IPS-20b (cell line): ENCODE results near the gene PRKACB.

ENCODE experiments used
- H3K27ac ChIP-seq: one replicate; pipeline ENCODE4 v1.5.1; 2013; ENCODE audit warnings: low read length
- H3K27me3 ChIP-seq: 2 replicates; pipeline ENCODE4 v1.6.1; 2013; ENCODE audit warnings: mild to moderate bottlenecking, low read length, inconsistent platforms; ENCODE audit not compliant: insufficient read depth
- H3K36me3 ChIP-seq: 2 replicates; pipeline ENCODE4 v1.6.1; 2013; ENCODE audit warnings: low read depth, mild to moderate bottlenecking, inconsistent platforms, low read length, moderate library complexity; ENCODE audit not compliant: insufficient read depth
- H3K4me1 ChIP-seq: 2 replicates; pipeline ENCODE4 v1.6.1; 2013; ENCODE audit warnings: mild to moderate bottlenecking, control low read depth, inconsistent platforms, low read length, moderate library complexity; ENCODE audit not compliant: insufficient read depth
- H3K4me3 ChIP-seq: 2 replicates; pipeline ENCODE4 v1.5.1; 2013; ENCODE audit warnings: mild to moderate bottlenecking, low read length, inconsistent platforms
- H3K9ac ChIP-seq: 2 replicates; pipeline ENCODE4 v1.6.1; 2013; ENCODE audit warnings: low read depth, mild to moderate bottlenecking, inconsistent platforms, low read length, moderate library complexity
- H3K9me3 ChIP-seq: 2 replicates; pipeline ENCODE4 v1.6.1; 2013; ENCODE audit warnings: mild to moderate bottlenecking, low read depth, low read length, inconsistent platforms; ENCODE audit not compliant: insufficient read depth

Gene PRKACB

GRCh38 chr1:84255582-84255981, 111.5 kb downstream of the PRKACB start:
- no peaks in the 10 kb centered on the region for H3K36me3 ChIP-seq
- H3K4me1 ChIP-seq = peaks cover 13% of the 10 kb centered on the region; the same call in 1 of the 2 replicates
- no peak overlapping the region for H3K9ac ChIP-seq
- H3K9me3 ChIP-seq = no peaks in the 10 kb centered on the region; the same call in 1 of the 2 replicates
- no peak overlapping the region for H3K27ac ChIP-seq
- no peaks in the 10 kb centered on the region for H3K27me3 ChIP-seq
- no peak overlapping the region for H3K4me3 ChIP-seq

- Histone ChIP-seq H3K27ac (no peak overlapping the region), H3K9me3 (no peaks in the 10 kb centered on the region), H3K4me1 (peaks cover 13% of the 10 kb centered on the region; the same call in 1 of the 2 replicates), H3K36me3 (no peaks in the 10 kb centered on the region), H3K9ac (no peak overlapping the region), H3K4me3 (no peak overlapping the region), H3K27me3 (no peaks in the 10 kb centered on the region)
Measured at GRCh38 chr1:84257617-84258016, 113.5 kb downstream of the PRKACB start.

GRCh38 chr1:84259376-84259775, 115.3 kb downstream of the PRKACB start:
- Histone ChIP-seq H3K27me3 (no peaks in the 10 kb centered on the region), H3K4me1 (peaks cover 7% of the 10 kb centered on the region; the same call in 1 of the 2 replicates), H3K27ac (no peak overlapping the region), H3K9ac (no peak overlapping the region), H3K4me3 (no peak overlapping the region), H3K9me3 (no peaks in the 10 kb centered on the region), H3K36me3 (no peaks in the 10 kb centered on the region)

- Histone ChIP-seq H3K9ac (no peak overlapping the region), H3K36me3 (no peaks in the 10 kb centered on the region), H3K9me3 (no peaks in the 10 kb centered on the region), H3K4me1 (peaks cover 3% of the 10 kb centered on the region; the same call in 1 of the 2 replicates), H3K27me3 (no peaks in the 10 kb centered on the region), H3K4me3 (no peak overlapping the region), H3K27ac (no peak overlapping the region)
Measured at GRCh38 chr1:84259989-84260388, 115.9 kb downstream of the PRKACB start.

GRCh38 chr1:84260852-84261518, 116.9 kb downstream of the PRKACB start:
- Histone ChIP-seq H3K9ac (no peak overlapping the region), H3K9me3 (no peaks in the 10 kb centered on the region), H3K4me1 (no peaks in the 10 kb centered on the region), H3K4me3 (no peak overlapping the region), H3K36me3 (no peaks in the 10 kb centered on the region), H3K27ac (no peak overlapping the region), H3K27me3 (no peaks in the 10 kb centered on the region)

- Histone ChIP-seq H3K9ac (no peak overlapping the region), H3K4me3 (no peak overlapping the region), H3K27ac (no peak overlapping the region), H3K36me3 (no peaks in the 10 kb centered on the region), H3K9me3 (no peaks in the 10 kb centered on the region), H3K27me3 (no peaks in the 10 kb centered on the region), H3K4me1 (no peaks in the 10 kb centered on the region)
Measured at GRCh38 chr1:84264961-84265360, 120.9 kb downstream of the PRKACB start.

DNA sequence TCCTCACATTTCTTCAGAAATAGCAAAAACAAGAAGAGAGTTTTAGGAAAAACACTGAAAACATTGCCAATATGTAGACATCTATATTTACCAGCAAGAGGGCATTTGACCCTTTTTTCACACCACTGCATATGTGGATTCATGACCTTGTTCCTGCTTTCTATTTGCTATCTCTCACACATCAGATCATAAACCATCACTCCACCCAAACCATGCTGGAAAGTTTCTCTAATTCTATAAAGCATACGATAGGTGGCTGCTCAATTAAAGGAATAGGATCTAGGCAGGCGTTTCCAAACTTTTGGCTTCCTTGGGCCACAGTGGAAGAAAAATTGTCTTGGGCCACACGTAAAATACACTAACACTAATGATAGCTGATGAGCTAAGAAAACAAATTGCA, 121.8 kb downstream of the PRKACB start:
- Histone ChIP-seq H3K4me1 (no peaks in the 10 kb centered on the region), H3K27me3 (no peaks in the 10 kb centered on the region), H3K4me3 (no peak overlapping the region), H3K9me3 (no peaks in the 10 kb centered on the region), H3K36me3 (no peaks in the 10 kb centered on the region), H3K27ac (no peak overlapping the region), H3K9ac (no peak overlapping the region)

GRCh38 chr1:84266748-84267147, 122.7 kb downstream of the PRKACB start:
- Histone ChIP-seq H3K36me3 (no peaks in the 10 kb centered on the region), H3K4me3 (no peak overlapping the region), H3K9ac (no peak overlapping the region), H3K27ac (no peak overlapping the region), H3K9me3 (no peaks in the 10 kb centered on the region), H3K27me3 (no peaks in the 10 kb centered on the region), H3K4me1 (peaks cover 8% of the 10 kb centered on the region)

DNA sequence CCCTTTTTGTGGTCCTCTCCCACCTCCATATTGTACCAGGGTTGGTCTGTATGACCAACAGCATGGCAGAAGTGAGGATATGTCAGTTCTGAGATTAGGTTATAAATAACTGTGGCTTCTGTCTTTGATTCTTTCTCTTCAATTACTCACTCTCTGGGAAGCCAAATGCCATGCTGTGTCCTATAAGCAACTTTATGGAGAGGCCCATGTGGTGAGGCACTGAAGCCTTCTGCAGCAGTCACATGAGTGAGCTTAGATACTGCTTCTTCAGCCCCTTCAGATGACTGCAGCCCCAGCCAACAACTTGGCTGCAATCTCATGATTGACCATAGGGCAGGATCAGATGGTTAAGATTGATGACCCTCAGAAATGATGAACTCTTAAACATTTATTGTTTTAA, 123.4 kb downstream of the PRKACB start:
- Histone ChIP-seq H3K4me3 (no peak overlapping the region), H3K4me1 (peaks cover 14% of the 10 kb centered on the region), H3K9me3 (no peaks in the 10 kb centered on the region), H3K27ac (no peak overlapping the region), H3K9ac (no peak overlapping the region), H3K27me3 (no peaks in the 10 kb centered on the region), H3K36me3 (no peaks in the 10 kb centered on the region)

- Histone ChIP-seq H3K36me3 (no peaks in the 10 kb centered on the region), H3K4me3 (no peak overlapping the region), H3K27ac (no peak overlapping the region), H3K4me1 (peaks cover 14% of the 10 kb centered on the region), H3K27me3 (no peaks in the 10 kb centered on the region), H3K9me3 (no peaks in the 10 kb centered on the region), H3K9ac (no peak overlapping the region)
Measured at GRCh38 chr1:84268346-84268745, 124.3 kb downstream of the PRKACB start.

DNA sequence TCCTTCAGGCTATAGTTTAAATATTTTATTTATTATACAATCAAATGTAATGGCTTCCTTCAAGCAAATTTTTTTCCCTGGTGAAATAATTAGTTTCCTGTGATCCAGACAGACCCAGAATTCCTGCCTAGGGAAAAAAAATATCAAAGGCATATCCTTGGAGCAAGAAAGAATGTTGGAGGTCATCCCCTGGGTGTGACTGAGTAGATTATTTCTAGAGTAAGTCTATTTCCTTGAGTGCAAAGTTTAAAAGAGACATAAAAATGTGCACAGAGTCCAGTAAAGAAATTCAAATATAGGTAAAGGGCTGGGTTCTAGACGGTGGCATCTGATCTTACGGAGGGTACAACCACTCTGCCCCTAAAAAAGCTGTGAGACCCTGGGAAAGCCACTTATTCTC, 125.2 kb downstream of the PRKACB start:
- H3K4me3 ChIP-seq = no peak overlapping the region
- no peaks in the 10 kb centered on the region for H3K9me3 ChIP-seq
- no peak overlapping the region for H3K9ac ChIP-seq
- no peaks in the 10 kb centered on the region for H3K36me3 ChIP-seq
- H3K4me1 ChIP-seq = peaks cover 14% of the 10 kb centered on the region
- H3K27me3 ChIP-seq = no peaks in the 10 kb centered on the region
- no peak overlapping the region for H3K27ac ChIP-seq

DNA sequence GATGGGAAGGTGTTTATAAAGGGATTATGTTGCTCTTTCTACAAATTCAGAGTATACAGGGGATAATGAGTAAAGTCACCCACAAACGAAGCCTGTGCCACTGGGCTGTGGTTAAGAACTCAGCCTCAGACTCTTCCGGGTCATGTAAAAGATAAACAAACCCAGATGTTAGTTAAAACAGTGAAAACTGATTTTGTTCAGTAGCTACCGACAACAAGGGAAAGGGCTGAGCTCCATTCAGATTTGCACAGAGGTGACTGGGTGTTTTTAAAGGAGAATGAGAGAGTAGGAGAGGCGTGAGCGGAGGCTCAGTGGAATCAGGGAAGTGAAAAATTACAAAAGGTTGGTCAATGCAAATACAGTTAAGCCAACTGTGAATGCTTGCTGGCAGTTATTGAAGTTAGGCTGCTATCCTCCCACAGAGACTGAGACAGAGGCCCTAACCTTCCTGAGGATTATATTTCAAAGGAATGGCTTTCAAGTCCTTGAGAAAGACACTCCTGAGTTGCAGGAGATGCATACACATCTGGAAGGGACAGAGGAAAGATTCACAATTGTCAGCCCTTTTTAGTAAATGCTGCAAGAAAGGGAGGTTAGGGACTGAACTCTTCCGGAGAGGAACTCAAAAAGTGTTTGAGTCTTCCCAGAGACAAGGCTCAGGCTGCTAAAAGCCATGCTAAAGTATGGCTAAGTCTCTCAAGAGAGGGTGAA, 127.5 kb downstream of the PRKACB start:
- no peaks in the 10 kb centered on the region for H3K9me3 ChIP-seq
- H3K4me1 ChIP-seq = peaks cover 14% of the 10 kb centered on the region
- H3K9ac ChIP-seq = no peak overlapping the region
- no peak overlapping the region for H3K4me3 ChIP-seq
- H3K27me3 ChIP-seq = no peaks in the 10 kb centered on the region
- H3K36me3 ChIP-seq = no peaks in the 10 kb centered on the region
- H3K27ac ChIP-seq = no peak overlapping the region
